Activated CD4-positive, alpha-beta T cell treated with anti-CD3 and anti-CD28 coated beads, Interleukin-2, amount 50 U/mL, for 4 hours (primary cell): ENCODE measurements around the gene GRK1.
A peak's percentile ranks its signal among the peaks of the same experiment; 100 is the strongest.

ENCODE experiments used
- DNase-seq, 2 experiments: peaks; one replicate each; pipeline ENCODE4 v3.0.0-alpha.2; 2020

Gene GRK1

DNA sequence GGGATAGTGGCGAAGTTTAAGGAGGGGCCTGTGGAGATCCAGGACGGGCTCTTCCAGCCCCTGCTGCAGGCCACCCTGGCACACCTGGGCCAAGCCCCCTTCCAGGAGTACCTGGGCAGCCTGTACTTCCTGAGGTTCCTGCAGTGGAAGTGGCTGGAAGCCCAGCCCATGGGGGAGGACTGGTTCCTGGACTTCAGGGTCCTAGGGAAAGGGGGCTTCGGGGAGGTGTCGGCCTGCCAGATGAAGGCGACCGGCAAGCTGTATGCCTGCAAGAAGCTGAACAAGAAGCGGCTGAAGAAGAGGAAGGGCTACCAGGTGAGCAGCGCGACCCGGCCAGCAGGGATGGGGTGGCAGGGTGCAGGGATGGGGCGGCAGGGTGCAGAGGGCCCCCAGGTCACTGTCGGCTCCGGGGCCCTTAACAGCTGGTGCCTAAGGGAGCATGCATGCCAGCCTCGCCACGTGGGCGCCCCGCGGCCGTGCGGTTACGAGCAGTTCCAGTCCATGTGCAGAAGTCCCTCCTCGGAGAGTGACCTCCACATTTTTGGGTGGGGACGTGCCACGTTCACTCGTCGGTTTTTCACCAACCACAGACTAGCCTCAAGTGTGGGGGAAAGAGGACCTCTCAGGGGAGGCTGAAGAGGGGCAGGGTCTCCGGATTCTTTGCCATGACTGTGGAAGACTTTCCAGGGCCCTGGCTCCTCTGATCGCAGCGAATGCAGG is 912 bp downstream of the GRK1 start:
- DNase-seq: no peak

DNA sequence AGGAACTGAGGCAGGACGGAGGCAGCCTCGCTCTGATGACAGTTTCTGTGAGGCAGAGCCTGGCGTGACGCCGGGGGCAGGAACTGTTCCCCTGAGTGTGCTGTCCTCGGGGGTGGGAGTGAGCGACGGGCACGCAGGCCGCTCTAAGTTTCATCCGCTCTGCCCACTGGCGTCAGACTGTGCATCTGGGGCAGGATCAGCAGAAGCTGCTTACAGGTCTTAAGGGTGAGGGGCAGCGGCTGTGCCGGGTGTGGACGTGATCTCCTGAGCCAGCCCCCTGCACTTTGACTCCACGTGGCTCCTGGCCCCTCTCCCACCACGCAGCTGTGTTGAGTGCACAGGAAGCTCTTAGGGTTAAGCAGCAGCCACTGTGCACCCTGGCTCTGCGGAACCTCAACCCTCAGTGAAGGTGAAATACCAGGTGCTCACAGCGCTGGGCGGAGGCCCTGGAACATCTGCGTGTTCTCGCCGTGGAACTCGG is 1.5 kb downstream of the GRK1 start:
- DNase-seq: no peak

DNA sequence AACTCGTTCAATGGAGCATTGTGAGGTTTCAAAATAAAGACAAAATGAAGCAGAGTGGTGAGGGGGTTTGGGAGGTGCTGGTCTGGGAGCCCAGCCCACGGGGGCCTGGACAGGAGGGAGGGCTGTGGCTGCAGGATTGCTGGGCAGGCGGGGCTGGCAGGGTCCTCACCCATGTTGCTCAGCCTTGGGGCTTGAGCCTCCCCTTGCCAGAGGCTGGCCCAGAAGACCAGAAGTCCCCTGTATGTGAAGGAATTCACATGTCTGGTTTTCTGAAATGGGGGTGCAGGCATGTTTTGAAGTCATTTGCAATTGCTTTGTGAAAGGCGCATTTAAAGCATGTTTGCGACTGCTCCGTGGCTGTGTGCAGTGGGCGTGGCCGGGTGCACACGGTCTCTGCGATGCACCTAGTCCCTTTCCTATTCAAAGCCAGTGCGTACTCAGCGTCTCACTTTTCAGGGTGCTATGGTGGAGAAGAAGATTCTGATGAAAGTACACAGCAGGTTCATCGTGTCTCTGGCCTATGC is 2.3 kb downstream of the GRK1 start:
- DNase-seq: no peak

- no peak for DNase-seq
Measured at GRCh38 chr13:113669755-113670341, 2.8 kb downstream of the GRK1 start.

- DNase-seq: no peak
Measured at GRCh38 chr13:113670541-113670940, 3.5 kb downstream of the GRK1 start.

DNA sequence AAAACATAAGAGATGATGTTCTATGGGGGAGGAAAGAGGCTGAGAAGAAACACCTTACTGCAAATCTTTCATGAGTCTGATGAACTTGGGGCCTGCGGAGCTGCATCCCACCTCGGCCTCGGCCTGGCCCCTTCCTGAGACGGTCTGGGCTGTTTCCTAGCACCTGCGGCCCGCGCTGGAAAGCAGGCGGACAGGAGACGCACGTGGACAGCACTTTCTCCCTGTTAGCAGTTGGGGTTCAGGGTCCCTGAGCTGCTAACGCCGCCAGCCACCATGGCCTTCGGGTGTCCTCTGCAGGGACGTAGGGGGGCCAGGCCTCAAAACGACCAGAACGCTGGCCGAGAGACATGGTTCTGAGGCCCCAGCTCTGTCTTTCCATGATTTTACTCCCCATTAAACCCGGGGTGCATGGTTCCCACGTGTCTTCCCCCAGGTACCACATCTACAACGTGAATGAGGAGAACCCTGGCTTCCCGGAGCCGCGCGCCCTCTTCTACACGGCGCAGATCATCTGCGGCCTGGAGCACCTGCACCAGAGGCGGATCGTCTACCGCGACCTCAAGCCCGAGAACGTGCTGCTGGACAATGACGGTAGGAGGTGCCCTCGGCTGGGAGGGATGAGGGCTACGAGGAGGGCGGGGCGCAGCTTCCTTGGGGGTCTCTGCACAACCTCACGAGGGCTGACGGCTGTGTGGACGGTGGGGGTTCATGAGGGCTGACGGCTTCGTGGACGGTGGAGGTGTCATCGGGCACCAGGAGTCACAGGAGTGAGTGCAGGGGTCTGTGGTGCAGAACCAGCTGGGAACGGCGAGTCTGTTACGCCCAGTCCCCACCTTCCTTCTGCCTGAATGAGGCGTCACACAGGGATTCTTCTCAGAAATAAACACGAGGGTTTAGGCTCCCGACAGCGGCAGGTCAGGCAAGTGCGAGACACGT is 4.3 kb downstream of the GRK1 start:
- DNase-seq: no peak

DNA sequence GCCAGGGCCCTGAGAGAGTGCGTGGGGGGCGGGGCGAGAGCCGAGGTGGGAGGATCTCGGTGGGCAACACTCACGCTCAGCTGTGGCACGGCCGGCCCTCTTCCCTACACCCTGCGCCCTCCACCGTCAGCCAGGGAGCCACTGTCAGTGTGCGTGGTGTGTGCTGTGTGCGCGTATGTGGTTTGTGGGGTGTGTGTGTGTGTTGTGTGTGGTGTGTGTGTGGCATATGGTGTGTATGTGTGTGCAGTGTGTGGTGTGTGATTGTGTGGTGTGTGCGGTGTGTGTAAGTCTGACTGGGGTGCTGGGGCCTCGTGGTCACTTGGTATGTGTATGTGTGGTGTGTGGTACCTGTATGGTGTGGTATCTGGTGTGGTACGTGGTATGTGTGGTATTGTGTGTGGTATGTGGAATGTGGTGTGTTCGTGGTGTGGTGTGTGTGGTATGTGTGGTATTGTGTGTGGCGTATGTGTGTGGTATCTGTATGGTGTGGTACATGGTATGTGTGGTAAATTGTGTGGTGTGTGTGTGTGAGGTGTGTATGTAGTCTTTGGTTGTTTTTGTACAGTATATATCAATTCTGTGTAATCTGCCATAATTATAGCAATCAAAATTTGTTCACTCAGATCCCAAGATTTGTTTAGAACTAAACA is 5.1 kb downstream of the GRK1 start:
- no peak for DNase-seq

- no peak for DNase-seq
Measured at GRCh38 chr13:113722921-113723320, 55.9 kb downstream of the GRK1 start.

DNA sequence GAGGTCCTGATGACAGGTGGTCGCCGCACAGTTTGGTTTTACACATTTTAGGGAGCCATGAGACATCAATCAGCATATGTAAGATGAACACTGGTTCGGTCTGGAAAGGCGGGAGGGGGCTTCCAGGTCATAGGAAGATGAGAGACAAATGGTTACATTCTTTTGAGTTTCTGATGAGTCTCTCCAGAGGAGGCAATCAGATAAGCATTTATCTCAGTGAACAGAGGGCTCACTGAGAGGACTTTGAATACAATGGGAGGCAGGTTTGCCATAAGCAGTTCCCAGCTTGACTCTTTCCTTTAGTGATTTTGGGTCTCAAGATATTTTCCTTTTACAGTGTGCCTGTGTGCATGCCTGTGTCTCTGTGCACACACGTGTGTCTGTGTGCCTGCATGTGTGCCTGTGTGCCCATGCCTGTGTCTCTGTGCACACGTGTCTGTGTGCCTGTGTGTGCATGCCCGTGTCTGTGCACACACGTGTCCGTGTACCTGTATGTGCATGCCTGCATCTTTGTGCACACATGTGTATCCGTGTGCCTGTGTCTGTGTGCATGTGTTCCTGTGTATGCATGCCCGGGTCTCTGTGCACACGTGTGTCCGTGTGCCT is 56.5 kb downstream of the GRK1 start:
- DNase-seq: no peak

DNA sequence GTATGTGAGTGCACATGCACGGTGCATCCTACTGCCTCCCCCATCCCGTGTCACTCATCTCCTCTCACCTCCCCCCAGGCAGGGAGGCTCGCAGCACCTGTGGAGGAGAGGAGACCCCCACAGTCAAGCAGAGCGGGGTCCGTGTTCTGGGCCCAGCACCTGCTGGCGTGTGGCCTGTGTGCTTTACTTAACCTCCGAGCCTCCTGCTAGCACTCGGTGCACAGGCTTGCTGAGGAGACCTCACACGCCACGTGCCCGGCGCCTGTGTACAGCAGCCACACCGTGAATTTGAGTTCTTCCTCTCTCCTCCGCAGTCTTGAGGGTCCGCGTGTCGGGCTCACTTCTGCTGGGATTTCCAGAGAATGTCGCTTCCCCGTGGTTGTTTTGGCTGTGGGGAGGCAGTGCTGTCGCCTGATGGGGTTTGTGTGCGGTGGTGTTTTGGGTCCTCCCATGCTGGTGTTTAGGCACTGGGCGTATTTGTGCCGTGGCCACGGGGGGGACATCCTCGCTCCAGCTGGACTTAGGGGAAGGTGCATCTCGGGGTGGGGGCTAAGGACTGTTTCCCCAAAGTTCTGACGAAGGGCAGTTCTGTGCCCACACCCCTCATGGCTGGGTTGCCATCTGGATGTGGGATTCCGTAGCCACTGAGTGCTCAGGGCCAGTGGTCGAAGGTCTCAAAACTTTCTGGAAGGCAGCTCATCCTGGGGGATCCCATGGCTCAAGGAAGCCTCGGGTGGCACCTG is 57.2 kb downstream of the GRK1 start:
- no peak for DNase-seq

GRCh38 chr13:113724780-113725315 is 57.8 kb downstream of the GRK1 start:
- DNase-seq: peak; percentile 86 to 88

DNA sequence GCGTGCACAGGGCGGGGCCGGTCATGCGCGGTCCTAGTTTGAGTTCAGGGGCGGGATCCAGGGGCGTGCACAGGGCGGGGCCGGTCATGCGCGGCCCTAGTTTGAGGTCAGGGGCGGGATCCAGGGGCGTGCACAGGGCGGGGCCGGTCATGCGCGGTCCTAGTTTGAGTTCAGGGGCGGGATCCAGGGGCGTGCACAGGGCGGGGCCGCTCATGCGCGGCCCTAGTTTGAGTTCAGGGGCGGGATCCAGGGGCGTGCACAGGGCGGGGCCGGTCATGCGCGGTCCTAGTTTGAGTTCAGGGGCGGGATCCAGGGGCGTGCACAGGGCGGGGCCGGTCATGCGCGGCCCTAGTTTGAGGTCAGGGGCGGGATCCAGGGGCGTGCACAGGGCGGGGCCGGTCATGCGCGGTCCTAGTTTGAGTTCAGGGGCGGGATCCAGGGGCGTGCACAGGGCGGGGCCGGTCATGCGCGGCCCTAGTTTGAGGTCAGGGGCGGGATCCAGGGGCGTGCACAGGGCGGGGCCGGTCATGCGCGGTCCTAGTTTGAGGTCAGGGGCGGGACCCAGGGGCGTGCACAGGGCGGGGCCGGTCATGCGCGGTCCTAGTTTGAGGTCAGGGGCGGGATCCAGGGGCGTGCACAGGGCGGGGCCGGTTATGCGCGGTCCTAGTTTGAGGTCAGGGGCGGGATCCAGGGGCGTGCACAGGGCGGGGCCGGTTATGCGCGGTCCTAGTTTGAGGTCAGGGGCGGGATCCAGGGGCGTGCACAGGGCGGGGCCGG is 58.5 kb downstream of the GRK1 start:
- peak; percentile 70 to 73 for DNase-seq

- peak in 1 of 2 experiments; percentile 31 for DNase-seq
Measured at GRCh38 chr13:113726106-113726821, 59.2 kb downstream of the GRK1 start.

DNA sequence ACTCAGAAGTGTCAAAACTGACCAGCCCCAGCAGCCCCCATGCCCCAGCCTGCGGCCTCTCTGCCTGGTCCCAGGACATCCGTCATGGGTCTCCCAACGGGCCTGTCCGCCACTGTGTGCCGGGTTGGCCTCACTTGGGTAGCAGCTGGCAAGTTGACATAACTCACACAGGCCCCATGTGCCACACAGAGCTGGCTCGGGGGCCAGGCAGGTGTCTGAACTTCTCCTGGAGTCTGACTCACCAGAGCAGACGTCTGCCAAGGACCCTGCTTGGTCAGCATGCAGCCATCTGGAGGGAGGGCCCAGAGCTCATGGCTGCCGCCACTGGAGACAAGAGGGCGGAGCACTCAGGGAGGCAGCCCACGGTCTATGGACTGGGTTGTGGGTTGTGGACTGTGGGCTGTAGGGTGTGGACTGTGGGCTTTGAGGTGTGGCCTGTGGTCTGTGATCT is 60.0 kb downstream of the GRK1 start:
- no peak for DNase-seq

DNA sequence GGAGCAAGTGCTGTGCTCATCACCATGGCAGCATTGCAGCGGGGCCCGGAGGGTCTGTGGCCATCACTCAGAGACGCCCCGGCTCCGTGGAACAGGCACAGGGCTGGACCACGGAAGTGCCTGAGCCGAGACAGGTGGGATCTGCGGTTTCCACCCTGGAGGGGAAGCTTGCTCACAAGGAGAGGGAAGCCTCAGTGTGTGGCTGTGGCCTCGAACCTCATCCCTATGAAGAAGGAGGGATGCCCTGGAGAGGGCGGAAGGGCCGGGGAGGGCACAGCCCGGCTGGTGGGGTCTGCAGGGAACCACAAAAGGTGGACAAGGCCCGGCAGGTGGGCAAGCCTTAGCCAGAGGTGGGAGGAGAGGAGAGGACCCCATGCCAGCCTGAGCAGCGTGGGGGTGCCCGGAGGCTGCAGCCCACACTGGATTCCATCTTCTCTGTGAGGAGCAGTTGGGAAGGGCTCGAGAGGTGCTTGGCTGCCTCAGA is 61.6 kb downstream of the GRK1 start:
- DNase-seq: no peak

DNA sequence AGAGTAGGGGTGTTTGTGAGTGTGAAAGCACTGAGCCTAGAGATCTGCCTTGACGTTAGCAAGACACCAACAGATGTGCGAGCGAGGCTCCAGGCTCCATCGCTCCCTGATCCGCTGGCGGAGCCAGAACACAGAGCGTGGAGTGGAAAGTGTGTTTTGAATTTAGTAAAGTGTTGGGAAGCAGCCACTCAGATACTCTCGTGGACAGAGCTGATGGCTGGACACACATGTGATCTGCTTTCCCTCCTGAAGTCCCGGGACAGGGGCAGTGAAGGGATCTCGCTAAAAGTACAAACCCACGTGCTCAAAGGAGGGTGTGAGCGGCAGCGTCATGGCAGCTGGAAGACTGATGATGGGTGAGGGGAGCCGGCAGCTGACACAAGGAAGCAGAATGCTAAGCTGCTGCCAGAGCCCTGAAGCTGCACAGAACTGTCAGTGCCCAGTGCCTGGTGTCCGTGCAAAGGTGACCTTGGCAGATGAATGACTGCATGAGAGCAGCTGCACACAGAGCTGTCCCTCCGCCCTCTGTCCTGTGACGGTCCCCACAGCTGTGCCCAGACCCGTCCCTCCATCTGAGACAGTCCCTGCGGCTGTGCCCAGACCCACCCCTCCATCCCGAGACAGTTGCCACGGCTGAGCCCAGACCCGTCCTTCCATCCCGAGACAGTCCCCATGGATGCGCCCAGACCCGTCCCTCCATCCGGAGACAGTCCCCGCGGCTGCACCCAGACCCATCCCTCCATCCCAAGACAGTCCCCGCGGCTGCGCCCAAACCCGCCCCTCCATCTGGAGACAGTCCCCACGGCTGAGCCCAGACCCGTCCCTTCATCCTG is 62.4 kb downstream of the GRK1 start:
- no peak for DNase-seq

- no peak for DNase-seq
Measured at GRCh38 chr13:113730258-113730691, 63.3 kb downstream of the GRK1 start.

DNA sequence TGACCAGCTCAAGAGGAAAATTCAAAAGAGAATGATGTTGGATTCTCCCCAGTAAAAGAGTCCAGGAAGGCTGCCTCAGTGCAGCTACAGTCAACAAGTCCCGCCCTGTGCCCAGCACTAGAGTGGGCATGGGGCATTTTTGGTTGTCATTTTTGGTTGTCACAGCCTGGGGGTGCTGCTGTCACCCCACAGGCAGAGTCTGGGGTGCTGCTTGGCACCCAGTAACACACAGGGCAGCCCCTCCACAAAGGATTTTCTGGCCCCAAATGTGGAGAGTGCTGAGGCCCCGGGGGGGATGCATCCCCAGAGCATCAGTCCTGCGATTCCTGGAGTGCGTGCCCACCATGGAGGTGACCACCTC is 63.8 kb downstream of the GRK1 start:
- DNase-seq: no peak
